LNCAP (cell line): ENCODE measurements around the gene SLC25A25.

Source experiments
- CTCF ChIP-seq: fragments of 450-650 bp; IDR thresholded peaks from 2 replicates; pipeline ENCODE4 v1.5.1; 2017; ENCODE audit warnings: mild to moderate bottlenecking

Gene SLC25A25

GRCh38 chr9:128026773-128027541 is 41.1 kb upstream of the SLC25A25 start:
- no peak for TF ChIP-seq CTCF

- TF ChIP-seq CTCF, result no peak
These were observed 40.3 kb upstream of the SLC25A25 start for GRCh38 chr9:128027705-128028104.

GRCh38 chr9:128033609-128034008 is 34.4 kb upstream of the SLC25A25 start:
- TF ChIP-seq CTCF, result no peak

GRCh38 chr9:128034821-128035652 is 33.0 kb upstream of the SLC25A25 start:
- TF ChIP-seq CTCF, result peak; percentile 78

GRCh38 chr9:128042043-128042442 is 26.0 kb upstream of the SLC25A25 start:
- TF ChIP-seq CTCF, result no peak

DNA sequence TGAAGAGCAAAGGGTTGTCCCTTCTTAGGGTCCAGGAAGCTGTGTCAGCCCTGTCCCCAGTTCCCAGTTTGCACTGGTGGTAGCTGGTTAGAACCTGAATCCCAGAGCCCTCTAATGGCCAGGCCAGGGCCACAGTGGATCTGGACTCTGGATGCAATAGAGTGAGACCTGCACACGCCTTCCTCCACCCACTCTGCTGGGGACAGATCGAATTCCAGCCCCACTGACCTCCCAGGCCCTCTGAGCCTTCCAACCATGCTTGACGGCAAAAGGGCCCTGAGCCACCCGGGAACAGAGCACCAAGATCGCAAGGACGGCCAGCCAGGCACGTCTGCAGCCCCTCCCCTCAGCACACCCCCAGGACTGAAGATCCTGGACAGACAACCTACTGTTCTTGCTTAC is 24.6 kb upstream of the SLC25A25 start:
- no peak for TF ChIP-seq CTCF

- no peak for TF ChIP-seq CTCF
These were observed 22.2 kb upstream of the SLC25A25 start for GRCh38 chr9:128045831-128046230.
